ENCODE measurements around the gene CCDC18.

DNA sequence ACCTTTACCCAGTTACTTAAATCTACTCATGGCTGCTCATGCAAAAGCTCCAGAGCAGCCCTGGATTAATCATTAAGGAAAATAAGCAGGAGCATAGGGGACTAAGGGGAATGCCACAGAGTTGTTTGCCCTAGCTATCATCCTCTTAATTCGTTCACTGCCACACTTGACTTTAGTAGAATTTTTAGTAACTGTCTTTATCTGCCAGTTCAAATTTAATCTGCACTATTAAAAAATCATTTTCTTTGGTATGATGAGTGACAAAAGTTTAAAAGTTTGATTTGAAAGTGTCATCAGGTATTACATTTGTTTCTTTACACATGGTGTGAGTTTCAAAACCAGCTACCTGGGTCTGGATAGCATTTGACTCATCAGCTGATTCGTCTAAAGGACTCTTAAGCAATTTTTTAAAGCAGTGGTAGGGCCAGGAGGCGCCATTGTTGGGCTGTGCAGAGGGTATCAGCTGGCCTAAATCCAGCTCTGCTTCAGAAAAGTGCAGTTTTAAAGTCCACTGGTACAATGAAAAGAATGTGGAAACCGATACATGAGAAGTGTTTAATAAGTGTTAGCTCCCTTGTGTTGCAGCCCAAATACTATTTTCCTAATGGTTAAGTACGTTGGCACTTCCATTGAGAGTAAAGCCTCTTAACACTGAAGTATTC is 95.2 kb downstream of the CCDC18 start:
- TF ChIP-seq, protein P1, sequence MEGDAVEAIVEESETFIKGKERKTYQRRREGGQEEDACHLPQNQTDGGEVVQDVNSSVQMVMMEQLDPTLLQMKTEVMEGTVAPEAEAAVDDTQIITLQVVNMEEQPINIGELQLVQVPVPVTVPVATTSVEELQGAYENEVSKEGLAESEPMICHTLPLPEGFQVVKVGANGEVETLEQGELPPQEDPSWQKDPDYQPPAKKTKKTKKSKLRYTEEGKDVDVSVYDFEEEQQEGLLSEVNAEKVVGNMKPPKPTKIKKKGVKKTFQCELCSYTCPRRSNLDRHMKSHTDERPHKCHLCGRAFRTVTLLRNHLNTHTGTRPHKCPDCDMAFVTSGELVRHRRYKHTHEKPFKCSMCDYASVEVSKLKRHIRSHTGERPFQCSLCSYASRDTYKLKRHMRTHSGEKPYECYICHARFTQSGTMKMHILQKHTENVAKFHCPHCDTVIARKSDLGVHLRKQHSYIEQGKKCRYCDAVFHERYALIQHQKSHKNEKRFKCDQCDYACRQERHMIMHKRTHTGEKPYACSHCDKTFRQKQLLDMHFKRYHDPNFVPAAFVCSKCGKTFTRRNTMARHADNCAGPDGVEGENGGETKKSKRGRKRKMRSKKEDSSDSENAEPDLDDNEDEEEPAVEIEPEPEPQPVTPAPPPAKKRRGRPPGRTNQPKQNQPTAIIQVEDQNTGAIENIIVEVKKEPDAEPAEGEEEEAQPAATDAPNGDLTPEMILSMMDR (IDR thresholded peaks at IDR 0.05) = no peak
- no peak for TF ChIP-seq POLR2AphosphoS5 (IDR thresholded peaks at IDR 0.05)
